Ishikawa (cell line): ENCODE measurements around the gene CDC42BPA.

Source experiments
- CEBPB ChIP-seq: IDR thresholded peaks from 2 replicates; pipeline ENCODE4 v1.6.1; 2012
- CREB1 ChIP-seq: IDR thresholded peaks from 2 replicates; pipeline ENCODE4 v1.6.1; 2012; ENCODE audit warnings: low read depth
- EGR1 ChIP-seq: IDR thresholded peaks from 2 replicates; pipeline ENCODE4 v1.6.1; 2012
- EP300 ChIP-seq: IDR thresholded peaks from 2 replicates; pipeline ENCODE4 v1.6.1; 2012; ENCODE audit warnings: borderline replicate concordance
- FOXM1 ChIP-seq: IDR thresholded peaks from 2 replicates; pipeline ENCODE4 v1.6.1; 2012; ENCODE audit warnings: low read depth, borderline replicate concordance
- MAX ChIP-seq: IDR thresholded peaks from 2 replicates; pipeline ENCODE4 v1.6.1; 2012
- NFIC ChIP-seq: IDR thresholded peaks from 2 replicates; pipeline ENCODE4 v1.6.1; 2012
- RAD21 ChIP-seq: IDR thresholded peaks from 2 replicates; pipeline ENCODE4 v1.6.1; 2012; ENCODE audit warnings: low read depth
- REST ChIP-seq: IDR thresholded peaks from 2 replicates; pipeline ENCODE4 v1.6.1; 2012; ENCODE audit warnings: low read depth, mild to moderate bottlenecking
- TAF1 ChIP-seq: IDR thresholded peaks from 2 replicates; pipeline ENCODE4 v1.6.1; 2012; ENCODE audit warnings: low read depth, mild to moderate bottlenecking
- TCF12 ChIP-seq: IDR thresholded peaks from 2 replicates; pipeline ENCODE4 v1.6.1; 2012; ENCODE audit warnings: low read depth
- TEAD4 ChIP-seq: IDR thresholded peaks from 2 replicates; pipeline ENCODE4 v1.6.1; 2012
- USF1 ChIP-seq: IDR thresholded peaks from 2 replicates; pipeline ENCODE4 v1.6.1; 2012
- YY1 ChIP-seq: IDR thresholded peaks from 2 replicates; pipeline ENCODE4 v1.6.1; 2012; ENCODE audit warnings: low read depth
- ZBTB7A ChIP-seq: IDR thresholded peaks from 2 replicates; pipeline ENCODE4 v1.6.1; 2012; ENCODE audit warnings: low read depth

The CDC42BPA gene

GRCh38 chr1:226946285-226946684, 372.0 kb downstream of the CDC42BPA start:
- TF ChIP-seq ZBTB7A (no peak), USF1 (no peak), EP300 (no peak), CEBPB (no peak), TCF12 (no peak), YY1 (no peak), REST (no peak), NFIC (no peak), EGR1 (no peak), MAX (no peak), RAD21 (no peak), TAF1 (no peak)

DNA sequence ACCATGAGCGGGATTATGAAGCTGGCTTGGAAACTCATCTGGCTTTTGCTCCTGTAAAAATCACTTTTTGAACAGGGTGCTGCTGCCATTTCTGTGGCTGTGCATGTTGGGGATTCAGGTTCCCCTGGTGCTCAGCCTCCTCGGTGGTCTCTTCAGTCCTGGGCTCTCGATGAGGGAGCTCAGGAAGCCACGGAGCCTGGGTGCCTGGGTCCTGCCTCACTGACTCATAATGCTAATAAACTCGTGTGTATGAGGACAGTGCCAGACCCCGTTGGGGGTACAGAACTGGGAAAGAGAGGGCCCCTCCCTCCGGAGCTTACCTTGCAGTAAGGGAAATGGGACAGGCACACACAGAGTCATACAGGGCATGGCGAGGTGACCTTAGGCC, 372.4 kb downstream of the CDC42BPA start:
- no peak for TF ChIP-seq CEBPB
- no peak for TF ChIP-seq YY1
- no peak for TF ChIP-seq USF1
- no peak for TF ChIP-seq TAF1
- no peak for TF ChIP-seq FOXM1
- no peak for TF ChIP-seq CREB1
- TF ChIP-seq REST = no peak
- no peak for TF ChIP-seq RAD21
- no peak for TF ChIP-seq NFIC
- no peak for TF ChIP-seq TEAD4

- TF ChIP-seq ZBTB7A (no peak), REST (no peak), TCF12 (no peak), USF1 (no peak), YY1 (no peak), FOXM1 (no peak), CREB1 (no peak), RAD21 (no peak), TAF1 (no peak), NFIC (no peak), TEAD4 (no peak), CEBPB (no peak), EP300 (no peak), MAX (no peak), EGR1 (no peak)
Measured at GRCh38 chr1:226945106-226945857, 373.0 kb downstream of the CDC42BPA start.

DNA sequence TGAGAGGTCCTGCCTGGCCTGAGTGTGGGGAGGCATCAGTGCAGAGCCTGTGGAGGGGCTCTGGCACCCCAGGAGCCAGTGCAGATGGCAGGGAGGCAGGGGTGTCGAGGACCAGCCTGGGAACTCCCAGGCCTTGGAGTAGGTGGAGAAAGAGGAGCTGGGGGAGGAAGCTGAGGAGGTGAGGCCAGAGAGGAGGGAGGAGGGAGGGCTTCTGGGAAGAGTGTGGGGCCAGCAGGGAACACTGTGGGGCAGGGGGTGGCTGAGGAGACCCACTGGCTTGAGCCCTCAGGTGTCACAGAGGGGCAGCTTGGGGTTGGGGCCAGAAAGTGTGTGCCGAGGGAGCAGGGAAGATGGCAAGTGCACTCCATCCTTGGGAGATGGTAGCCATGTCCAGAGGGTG, 374.4 kb downstream of the CDC42BPA start:
- TF ChIP-seq EGR1 (no peak), NFIC (no peak), CEBPB (no peak), CREB1 (no peak), USF1 (no peak), REST (no peak), YY1 (no peak), ZBTB7A (no peak), RAD21 (no peak), FOXM1 (no peak), MAX (no peak), TAF1 (no peak), TCF12 (no peak), TEAD4 (no peak), EP300 (no peak)
